Activated B cell treated with CpG ODN at 0.5 μM for 24 hours (primary cell): Measurements from ENCODE around the gene SMIM8. TPM values are rescaled to one million over a fixed set of nuclear protein-coding genes. Genes with fewer than 3 reads are reported as not detected.

ENCODE experiments used
- ATAC-seq: fragments of 200-7000 bp; cut with Tn5 transposase; one replicate; pipeline ENCODE4 v1.10.0; 2021; ENCODE audit warnings: low read depth, mild to moderate bottlenecking, moderate library complexity
- CTCF ChIA-PET: fragments of 350-600 bp; sonication (Branson Sonifier 250); formaldehyde crosslinking; loops from one replicate; lab custom pipeline; 2021; ENCODE audit warnings: antibody characterized with exemption; lab: Charles Lee
- POLR2A ChIA-PET: fragments of 350-600 bp; sonication (Branson Sonifier 250); formaldehyde crosslinking; loops from one replicate; lab custom pipeline; 2021; ENCODE audit warnings: antibody characterized with exemption; lab: Charles Lee
- DNase-seq: peaks from one replicate; pipeline ENCODE4 v3.0.0; 2022
- H3K27ac Mint-ChIP-seq: one replicate; pipeline ENCODE4 v1.8.0; 2020; ENCODE audit warnings: mixed read lengths
- H3K27me3 Mint-ChIP-seq: one replicate; pipeline ENCODE4 v1.8.0; 2021; ENCODE audit warnings: mixed read lengths
- H3K36me3 Mint-ChIP-seq: one replicate; pipeline ENCODE4 v1.8.0; 2021; ENCODE audit warnings: low read depth, mixed read lengths
- H3K4me1 Mint-ChIP-seq: one replicate; pipeline ENCODE4 v1.8.0; 2021; ENCODE audit warnings: mixed read lengths
- H3K4me3 Mint-ChIP-seq: one replicate; pipeline ENCODE4 v1.8.0; 2020; ENCODE audit warnings: mild to moderate bottlenecking, mixed read lengths
- H3K9me3 Mint-ChIP-seq: one replicate; pipeline ENCODE4 v1.8.0; 2020; ENCODE audit warnings: mixed read lengths
- intact Hi-C: fragments of 100-400 bp; cut with micrococcal nuclease; formaldehyde crosslinking; loops from one replicate; pipeline ENCODE4 v1.15.1; 2024
- total RNA-seq: library from RNA; stranded (reverse); gene quantifications from 2 replicates; pipeline ENCODE4 v1.2.3, GENCODE V29; 2022
- TF ChIP-seq, protein P1 (sequence below): fragments of 200-600 bp; IDR thresholded peaks from one replicate; pipeline ENCODE4 v1.8.0; 2022; ENCODE audit warnings: antibody characterized with exemption, mild to moderate bottlenecking

SMIM8 gene
- total RNA-seq, 1 donor from 2014 or later: 14.4 TPM

DNA sequence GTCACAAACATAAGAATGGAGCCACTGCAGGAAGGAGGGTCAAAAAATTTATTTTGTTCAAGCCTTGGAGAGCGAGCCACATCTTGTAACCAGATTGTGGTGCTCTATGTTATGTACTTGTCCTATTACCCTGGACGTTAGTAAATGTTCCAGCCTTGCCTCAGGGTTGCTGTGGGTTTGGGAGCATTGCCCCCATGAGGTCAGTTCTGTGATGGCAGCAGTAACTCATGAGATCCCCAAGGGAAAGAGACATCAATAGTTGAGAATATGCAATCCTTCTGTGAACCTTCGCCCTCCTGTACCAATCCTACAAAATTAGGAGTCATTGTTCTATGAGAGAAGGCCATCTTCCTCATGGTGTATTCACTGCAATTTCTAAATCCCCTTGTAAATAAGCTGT, 68.9 kb downstream of the SMIM8 start:
- POLR2A ChIA-PET: no interaction called here
- Mint-ChIP-seq H3K27ac (no peak overlapping the region), H3K27me3 (no peaks in the 10 kb centered on the region)

More for the DNA sequence above, 68.9 kb downstream of the SMIM8 start:
- ATAC-seq (no peak), DNase-seq (no peak)
- CTCF ChIA-PET: no interaction called here
- intact Hi-C loops: no loop called here
- Mint-ChIP-seq H3K36me3 (no peaks in the 10 kb centered on the region), H3K4me1 (peaks cover 1% of the 10 kb centered on the region), H3K9me3 (no peaks in the 10 kb centered on the region), H3K4me3 (no peak overlapping the region)
- TF ChIP-seq, protein P1, sequence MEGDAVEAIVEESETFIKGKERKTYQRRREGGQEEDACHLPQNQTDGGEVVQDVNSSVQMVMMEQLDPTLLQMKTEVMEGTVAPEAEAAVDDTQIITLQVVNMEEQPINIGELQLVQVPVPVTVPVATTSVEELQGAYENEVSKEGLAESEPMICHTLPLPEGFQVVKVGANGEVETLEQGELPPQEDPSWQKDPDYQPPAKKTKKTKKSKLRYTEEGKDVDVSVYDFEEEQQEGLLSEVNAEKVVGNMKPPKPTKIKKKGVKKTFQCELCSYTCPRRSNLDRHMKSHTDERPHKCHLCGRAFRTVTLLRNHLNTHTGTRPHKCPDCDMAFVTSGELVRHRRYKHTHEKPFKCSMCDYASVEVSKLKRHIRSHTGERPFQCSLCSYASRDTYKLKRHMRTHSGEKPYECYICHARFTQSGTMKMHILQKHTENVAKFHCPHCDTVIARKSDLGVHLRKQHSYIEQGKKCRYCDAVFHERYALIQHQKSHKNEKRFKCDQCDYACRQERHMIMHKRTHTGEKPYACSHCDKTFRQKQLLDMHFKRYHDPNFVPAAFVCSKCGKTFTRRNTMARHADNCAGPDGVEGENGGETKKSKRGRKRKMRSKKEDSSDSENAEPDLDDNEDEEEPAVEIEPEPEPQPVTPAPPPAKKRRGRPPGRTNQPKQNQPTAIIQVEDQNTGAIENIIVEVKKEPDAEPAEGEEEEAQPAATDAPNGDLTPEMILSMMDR: no peak

Other genes with a start within 250 kb of the SMIM8 start
- gene CGA, start 227.5 kb upstream of the SMIM8 start, total RNA-seq: not detected in 2 replicates
- 54.8 and 66.6 TPM in 2 replicates for gene ZNF292, start 167.0 kb upstream of the SMIM8 start, total RNA-seq
- gene GJB7, start 6.7 kb downstream of the SMIM8 start, total RNA-seq: not detected in 2 replicates
- 5.7 and 6.8 TPM in 2 replicates for gene C6orf163, start 22.2 kb downstream of the SMIM8 start, total RNA-seq
- gene CFAP206, start 85.4 kb downstream of the SMIM8 start, total RNA-seq: 0.09 TPM in 1 of 2 replicates, not detected in the other
- 7.5 and 8.7 TPM in 2 replicates for gene SLC35A1, start 150.4 kb downstream of the SMIM8 start, total RNA-seq